GM18517 (cell line): ENCODE data around the gene AQP12B.
"Not testable (repeated sequence)": the region's sequence is repeated elsewhere in the genome, so short reads cannot be mapped to it uniquely, and the experiment has no call there.

Experiments
- ATAC-seq: cut with Tn5 transposase; IDR thresholded peaks from one replicate; pipeline ENCODE4 v1.9.1; 2021; ENCODE audit warnings: mild to moderate bottlenecking, moderate library complexity; ENCODE audit not compliant: unreplicated experiment

AQP12B gene

GRCh38 chr2:240682431-240683224, at the start of gene AQP12B:
Gene AQP12B (minus strand): TSS chr2:240682885. CDS start chr2:240682837, 48 bp downstream.
- not testable (repeated sequence) for ATAC-seq

GRCh38 chr2:240732184-240732583, 49.5 kb upstream of the AQP12B start:
- no peak for ATAC-seq

DNA sequence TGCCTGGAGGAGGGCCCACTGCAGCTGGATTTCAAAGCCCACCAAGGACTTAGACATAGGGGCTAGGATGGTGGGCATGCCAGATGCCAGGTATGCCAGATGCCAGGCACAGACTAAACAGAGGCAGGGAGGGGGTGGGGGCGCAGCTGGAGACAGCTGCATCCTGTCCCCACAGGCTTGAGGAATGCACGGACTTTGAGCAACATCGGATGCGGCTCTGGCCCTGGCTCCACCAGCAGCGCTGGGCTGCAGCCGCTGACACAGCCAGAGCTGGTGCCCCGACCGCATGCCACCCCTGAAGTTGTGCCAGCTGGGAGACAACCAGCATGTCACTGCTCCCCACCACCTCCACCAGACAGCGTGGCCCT, 48.5 kb upstream of the AQP12B start:
- no peak for ATAC-seq

GRCh38 chr2:240730501-240731177, 48.0 kb upstream of the AQP12B start:
- no peak for ATAC-seq

DNA sequence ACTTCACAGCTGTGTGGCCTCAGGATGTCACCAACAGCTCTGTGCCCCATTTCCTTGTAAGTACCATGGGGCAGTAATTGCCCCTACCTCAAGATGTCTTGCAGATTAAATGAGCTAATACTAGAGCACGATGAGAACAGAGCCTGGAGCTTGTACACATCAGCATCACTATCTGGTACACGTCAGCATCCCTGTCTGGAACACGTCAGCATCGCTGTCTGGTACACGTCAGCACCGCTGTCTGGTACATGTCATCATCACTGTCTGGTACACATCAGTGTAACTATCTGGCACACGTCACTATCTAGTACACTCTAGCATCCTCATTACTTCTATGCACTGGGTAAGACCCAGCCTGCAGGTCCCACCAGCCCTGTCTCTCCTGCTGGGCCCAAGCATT, 46.1 kb upstream of the AQP12B start:
- ATAC-seq, result no peak

DNA sequence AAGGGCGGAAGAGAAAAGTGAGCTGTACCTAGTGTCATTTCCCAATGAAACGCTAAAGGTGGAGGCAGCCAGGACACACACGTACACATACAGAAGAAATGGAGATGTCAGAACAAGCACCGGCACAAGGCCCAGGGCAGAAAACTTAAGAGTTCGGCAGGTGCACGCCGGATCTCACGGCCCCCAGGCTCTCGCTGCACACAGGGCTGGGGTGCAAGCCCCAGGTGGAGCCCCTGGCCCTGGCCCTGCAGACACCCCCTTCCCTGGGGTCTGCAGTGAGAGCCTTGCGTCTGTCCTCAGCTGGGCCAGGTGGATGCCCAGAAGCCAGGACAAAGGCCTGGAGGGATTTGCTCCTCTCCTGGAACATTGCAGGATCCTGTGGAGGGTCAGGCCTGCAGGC, 45.7 kb upstream of the AQP12B start:
- ATAC-seq, result no peak

DNA sequence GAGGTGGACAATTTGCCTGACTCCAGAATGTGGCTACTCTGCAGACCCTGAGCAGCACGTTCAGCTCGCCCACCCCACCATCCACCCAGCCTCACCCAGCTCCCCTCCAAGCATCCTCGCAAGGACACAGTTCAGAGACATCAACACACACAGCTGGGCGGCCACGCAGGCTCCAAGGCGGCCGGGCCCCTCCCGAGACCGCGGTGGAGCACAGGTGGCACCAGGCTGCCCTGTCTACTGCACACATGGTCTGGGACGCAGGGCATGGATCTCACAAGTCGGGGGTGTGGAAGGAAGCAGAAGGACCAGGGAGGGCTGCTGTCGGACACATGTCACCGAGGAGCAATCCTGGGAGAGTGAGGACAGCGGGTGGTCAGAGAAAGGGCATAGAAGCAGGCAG, 45.2 kb upstream of the AQP12B start:
- no peak for ATAC-seq

DNA sequence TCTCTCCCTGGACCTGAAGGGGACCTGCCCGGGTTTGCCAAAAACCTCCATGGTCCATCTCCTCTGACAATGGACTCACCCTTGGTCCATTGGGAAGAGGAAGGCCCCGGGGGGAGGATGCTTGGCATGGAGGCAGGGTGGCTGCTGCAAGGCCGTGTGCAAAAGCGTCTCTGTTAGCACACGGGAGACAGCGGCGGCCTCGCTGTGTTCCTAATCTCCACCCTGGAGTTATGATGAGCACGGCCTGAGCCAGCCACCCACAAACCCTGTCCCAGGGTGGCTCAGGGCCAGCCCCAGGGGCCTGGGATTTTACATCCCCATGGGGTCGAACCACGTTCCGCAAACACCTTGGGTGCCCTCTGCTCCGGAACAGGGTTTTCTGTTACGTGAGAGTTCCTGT, 44.8 kb upstream of the AQP12B start:
- no peak for ATAC-seq

- ATAC-seq, result no peak
Measured at GRCh38 chr2:240726876-240727275, 44.2 kb upstream of the AQP12B start.

- no peak for ATAC-seq
Measured at GRCh38 chr2:240725671-240726070, 43.0 kb upstream of the AQP12B start.

GRCh38 chr2:240725266-240725665, 42.6 kb upstream of the AQP12B start:
- ATAC-seq, result no peak

DNA sequence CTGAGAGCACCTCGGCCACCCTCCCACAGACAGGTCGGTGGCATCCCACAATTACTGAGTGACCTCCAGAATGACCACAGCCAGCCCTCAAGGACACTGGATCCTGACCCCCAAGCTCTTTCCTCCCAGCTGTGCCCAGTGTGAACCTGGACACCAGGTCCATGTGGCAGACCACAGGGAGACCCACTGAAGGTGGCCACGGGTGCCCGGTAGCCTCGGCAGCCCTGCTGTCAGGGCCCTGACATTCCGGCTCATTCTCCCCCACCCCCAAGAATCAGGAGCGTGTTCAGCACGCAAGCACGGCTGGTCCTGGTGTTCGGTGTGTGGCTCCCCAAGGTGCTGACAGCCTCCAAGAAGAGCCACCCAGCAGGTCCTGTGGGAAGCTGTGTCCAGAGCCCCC, 41.7 kb upstream of the AQP12B start:
- no peak for ATAC-seq

- ATAC-seq, result no peak
Measured at GRCh38 chr2:240723851-240724250, 41.2 kb upstream of the AQP12B start.

GRCh38 chr2:240722796-240723735, 40.4 kb upstream of the AQP12B start:
- ATAC-seq, result no peak

GRCh38 chr2:240722376-240722775, 39.7 kb upstream of the AQP12B start:
- ATAC-seq, result no peak

DNA sequence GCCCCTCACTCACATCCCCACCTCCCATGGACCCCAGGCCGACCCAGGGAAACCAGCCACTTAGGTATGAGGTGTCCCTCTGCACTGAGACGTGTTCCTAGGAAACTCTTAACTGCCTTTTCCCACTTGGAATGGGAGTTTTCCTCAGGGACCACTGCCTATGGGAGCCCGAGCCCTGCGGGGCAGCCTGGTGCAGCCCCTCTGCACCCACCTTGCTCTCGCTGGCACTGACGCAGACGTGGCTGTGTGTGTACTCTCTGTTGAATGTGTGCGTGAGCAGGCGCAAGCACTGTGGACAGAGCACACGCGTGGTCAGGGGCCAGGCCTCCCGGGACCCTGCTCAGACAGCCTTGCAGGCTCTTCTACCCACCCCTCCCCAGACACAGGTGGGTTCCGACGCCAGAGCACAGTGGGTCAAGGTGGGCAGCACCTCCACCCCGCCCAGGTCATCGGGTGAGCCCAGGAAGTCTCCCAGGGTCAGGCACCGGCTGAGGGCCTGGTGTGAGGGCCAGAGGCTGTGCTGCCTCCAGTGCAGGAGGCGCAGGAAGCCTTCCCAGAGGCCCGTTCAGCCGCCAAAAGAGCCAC, 39.0 kb upstream of the AQP12B start:
- ATAC-seq, result no peak

DNA sequence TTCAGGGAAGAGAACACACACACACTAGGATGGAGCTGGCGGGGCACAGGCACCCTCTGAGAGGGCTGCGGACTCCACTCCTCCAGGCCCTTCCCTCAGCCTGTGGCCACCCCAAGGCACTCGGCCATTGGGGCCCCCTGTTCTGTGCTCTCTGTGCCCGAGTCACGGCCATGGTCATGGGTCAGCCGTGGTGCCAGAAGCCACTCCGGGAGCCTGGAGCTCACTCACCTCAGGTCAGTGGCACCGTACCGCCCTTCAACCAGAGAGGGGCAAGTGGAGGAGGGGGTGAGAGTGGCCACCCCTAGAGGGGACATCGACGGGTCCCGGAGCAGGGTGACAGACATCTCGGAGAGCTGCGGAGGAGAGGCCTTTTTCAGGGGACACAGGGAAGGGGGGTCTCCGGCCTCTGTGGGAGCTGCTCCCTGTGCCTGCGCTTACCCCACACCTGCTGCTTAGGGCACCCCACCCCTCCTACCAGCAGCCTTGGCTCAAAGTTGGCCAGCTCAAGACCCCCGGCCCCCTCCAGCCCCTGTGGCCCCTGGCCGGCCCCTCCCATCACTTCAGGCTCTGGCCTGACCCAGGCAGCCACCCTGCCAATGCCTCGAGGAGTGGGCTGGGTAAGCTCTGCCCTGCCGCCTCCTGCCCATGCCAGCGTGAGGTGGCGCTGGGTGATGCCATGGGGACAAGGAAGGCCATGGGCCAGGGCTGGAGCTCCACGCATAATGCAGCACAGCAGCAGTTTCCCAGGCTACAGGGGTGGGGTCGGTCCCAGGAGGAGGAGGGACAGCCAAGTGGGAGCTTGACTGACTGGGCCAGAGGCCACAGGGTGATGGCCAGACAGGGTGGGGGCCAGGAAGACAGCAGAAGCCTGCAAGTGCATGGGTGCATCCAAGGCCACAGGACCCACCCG, 38.3 kb upstream of the AQP12B start:
- no peak for ATAC-seq

GRCh38 chr2:240719676-240720545, 37.2 kb upstream of the AQP12B start:
- ATAC-seq, result no peak

DNA sequence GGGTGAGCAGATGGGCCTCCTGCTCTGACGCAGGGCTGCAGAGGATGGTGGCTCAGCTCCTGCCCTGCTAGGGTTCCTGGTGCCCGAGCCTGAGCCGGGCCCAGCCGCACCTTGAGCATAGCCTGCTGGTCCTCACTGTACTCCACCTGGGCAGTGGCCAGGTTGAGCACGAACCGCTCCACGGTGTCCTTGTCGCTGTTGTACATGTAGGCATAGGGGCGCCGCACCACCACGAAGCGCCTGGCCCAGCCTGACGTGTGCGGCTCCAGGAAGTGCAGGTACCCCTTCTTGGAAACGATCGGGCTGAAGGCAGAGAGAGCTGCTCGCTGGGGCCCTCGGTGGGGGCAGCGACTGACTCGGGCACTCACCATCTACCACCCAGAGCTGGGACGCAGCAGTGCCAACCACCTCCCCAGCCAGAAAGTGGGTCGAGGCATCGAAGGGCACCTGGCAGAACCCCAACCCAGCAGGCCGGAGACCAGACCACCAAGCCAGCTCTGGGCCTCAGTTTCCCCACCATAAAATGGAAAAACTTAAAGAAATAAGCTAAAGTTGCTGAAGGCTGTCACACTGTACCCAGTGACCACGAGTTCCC, 36.3 kb upstream of the AQP12B start:
- no peak for ATAC-seq
